Skeletal muscle satellite cell (primary cell): ENCODE measurements around the gene RTBDN.
"Not testable (repeated sequence)": the region's sequence is repeated elsewhere in the genome, so short reads cannot be mapped to it uniquely, and the experiment has no call there.

Experiments used
- H3K27me3 ChIP-seq: 2 replicates; pipeline ENCODE4 v1.7.0; 2013; ENCODE audit warnings: low read length; ENCODE audit not compliant: control insufficient read depth, insufficient read depth
- H3K36me3 ChIP-seq: 2 replicates; pipeline ENCODE4 v1.7.0; 2013; ENCODE audit warnings: mild to moderate bottlenecking, control low read depth, low read length; ENCODE audit not compliant: insufficient read depth
- H3K4me1 ChIP-seq: 2 replicates; pipeline ENCODE4 v1.7.0; 2013; ENCODE audit warnings: low read length; ENCODE audit not compliant: control insufficient read depth, insufficient read depth
- H3K4me2 ChIP-seq: 2 replicates; pipeline ENCODE4 v1.7.0; 2013; ENCODE audit warnings: mild to moderate bottlenecking, low read length
- H3K4me3 ChIP-seq: 2 replicates; pipeline ENCODE4 v1.7.0; 2013; ENCODE audit warnings: low read length
- H3K9ac ChIP-seq: 2 replicates; pipeline ENCODE4 v1.7.0; 2013; ENCODE audit warnings: mild to moderate bottlenecking, low read depth, low read length, moderate library complexity
- H3K9me3 ChIP-seq: replicated peaks from 2 replicates; pipeline ENCODE4 v1.7.0; 2013; ENCODE audit warnings: mild to moderate bottlenecking, control low read depth, low read length

Gene RTBDN

DNA sequence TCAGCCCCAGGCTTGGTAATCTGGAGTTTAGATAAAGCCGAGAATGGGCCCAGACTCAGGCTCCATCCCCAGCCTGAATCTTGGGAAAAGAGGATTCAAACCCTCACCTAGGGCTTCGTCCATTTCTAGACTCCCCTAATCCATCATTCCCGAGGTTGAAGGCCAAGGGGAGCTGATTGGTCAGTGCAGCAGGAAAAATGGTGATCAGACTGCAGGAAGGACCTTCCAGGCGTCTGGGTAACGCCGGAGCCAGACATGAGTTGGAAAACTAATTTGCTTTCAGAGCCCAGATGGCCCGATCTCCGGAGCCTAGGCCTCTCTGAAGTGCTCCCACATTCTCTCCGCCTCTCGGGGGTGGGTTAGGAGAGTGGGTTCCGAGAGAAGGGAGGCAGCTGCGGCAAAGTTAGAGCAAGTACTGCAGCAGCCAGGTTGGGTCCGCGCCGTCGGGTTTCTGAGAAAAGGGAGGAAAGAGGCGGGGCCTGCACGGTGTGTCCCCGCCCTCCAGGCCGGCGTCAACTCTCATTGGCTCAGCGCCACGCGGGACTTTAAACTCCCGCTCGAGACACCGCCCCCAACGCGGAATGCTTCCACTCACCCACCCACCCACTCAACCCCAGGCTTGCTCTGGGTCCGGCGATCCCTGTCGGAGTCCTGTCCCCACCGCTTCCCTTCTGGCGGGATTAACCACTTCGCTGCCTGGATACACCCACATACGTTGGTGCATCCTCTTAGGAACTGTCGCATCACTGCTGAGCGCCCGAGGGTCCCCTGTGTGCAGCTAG lies 788 bp upstream of the RTBDN start:
- Histone ChIP-seq H3K9me3 (no peaks in the 10 kb centered on the region), H3K9ac (no peak overlapping the region), H3K27me3 (peaks cover 85% of the 10 kb centered on the region), H3K36me3 (no peaks in the 10 kb centered on the region), H3K4me3 (no peak overlapping the region), H3K4me2 (no peak overlapping the region), H3K4me1 (no peaks in the 10 kb centered on the region)

GRCh38 chr19:12833738-12834565 lies 427 bp downstream of the RTBDN start:
- Histone ChIP-seq H3K4me3 (peak overlapping the region; percentile 51), H3K9ac (no peak overlapping the region), H3K27me3 (peaks cover 78% of the 10 kb centered on the region)

GRCh38 chr19:12833418-12833737 lies 1.0 kb downstream of the RTBDN start:
- no peak overlapping the region for H3K4me2 ChIP-seq
- peaks cover 77% of the 10 kb centered on the region for H3K27me3 ChIP-seq
- H3K4me1 ChIP-seq: no peaks in the 10 kb centered on the region
- H3K4me3 ChIP-seq: no peak overlapping the region
- H3K36me3 ChIP-seq: no peaks in the 10 kb centered on the region
- no peak overlapping the region for H3K9ac ChIP-seq
- no peaks in the 10 kb centered on the region for H3K9me3 ChIP-seq

More at GRCh38 chr19:12833738-12834565, 427 bp downstream of the RTBDN start:
- peak overlapping the region; percentile 74 for H3K4me2 ChIP-seq
- no peaks in the 10 kb centered on the region for H3K9me3 ChIP-seq
- no peaks in the 10 kb centered on the region for H3K36me3 ChIP-seq
- no peaks in the 10 kb centered on the region for H3K4me1 ChIP-seq

GRCh38 chr19:12828494-12828893 lies 5.9 kb downstream of the RTBDN start:
- Histone ChIP-seq H3K9me3 (no peaks in the 10 kb centered on the region), H3K4me3 (no peak overlapping the region), H3K4me2 (peak overlapping the region; percentile 58), H3K27me3 (peaks cover 36% of the 10 kb centered on the region), H3K36me3 (no peaks in the 10 kb centered on the region), H3K9ac (no peak overlapping the region), H3K4me1 (peaks cover 4% of the 10 kb centered on the region)

GRCh38 chr19:12825254-12826131 lies 8.9 kb downstream of the RTBDN start:
- no peak overlapping the region for H3K9ac ChIP-seq
- H3K27me3 ChIP-seq: peaks cover 11% of the 10 kb centered on the region
- peak overlapping the region; percentile 59 for H3K4me2 ChIP-seq
- H3K4me3 ChIP-seq: peak overlapping the region; percentile 44
- H3K36me3 ChIP-seq: no peaks in the 10 kb centered on the region
- no peaks in the 10 kb centered on the region for H3K9me3 ChIP-seq
- peaks cover 4% of the 10 kb centered on the region for H3K4me1 ChIP-seq

- Histone ChIP-seq H3K36me3 (no peaks in the 10 kb centered on the region), H3K4me1 (peaks cover 4% of the 10 kb centered on the region), H3K27me3 (no peaks in the 10 kb centered on the region), H3K9me3 (no peaks in the 10 kb centered on the region), H3K4me2 (no peak overlapping the region), H3K9ac (no peak overlapping the region), H3K4me3 (no peak overlapping the region)
These were observed 12.6 kb downstream of the RTBDN start for GRCh38 chr19:12821761-12822160.

GRCh38 chr19:12817810-12818209 lies 16.6 kb downstream of the RTBDN start:
- H3K9me3 ChIP-seq, H3K4me2 ChIP-seq, H3K9ac ChIP-seq, H3K4me1 ChIP-seq, H3K4me3 ChIP-seq, H3K36me3 ChIP-seq, H3K27me3 ChIP-seq: not testable (repeated sequence)

DNA sequence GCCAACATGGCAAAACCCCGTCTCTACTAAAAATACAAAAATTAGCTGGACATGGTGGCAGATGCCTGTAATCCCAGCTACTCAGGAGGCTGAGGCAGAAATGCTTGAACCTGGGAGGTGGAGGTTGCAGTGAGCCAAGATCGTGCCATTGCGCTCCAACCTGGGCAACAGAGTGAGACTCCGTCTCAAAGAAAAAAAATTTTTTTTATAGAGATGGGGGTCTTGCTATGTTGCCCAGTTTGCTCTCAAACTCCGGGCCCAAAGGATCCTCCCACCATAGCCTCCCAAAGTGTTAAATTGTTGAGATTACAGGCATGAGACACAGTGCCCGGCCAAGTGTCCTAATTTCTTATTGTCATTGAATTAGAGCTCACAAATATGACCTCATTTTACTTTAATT lies 17.2 kb downstream of the RTBDN start:
- not testable (repeated sequence) for H3K9ac ChIP-seq, H3K4me3 ChIP-seq, H3K4me1 ChIP-seq, H3K27me3 ChIP-seq, H3K36me3 ChIP-seq, H3K9me3 ChIP-seq, H3K4me2 ChIP-seq

GRCh38 chr19:12815088-12815487 lies 19.3 kb downstream of the RTBDN start:
- no peak overlapping the region for H3K4me2 ChIP-seq
- H3K9ac ChIP-seq: no peak overlapping the region
- no peaks in the 10 kb centered on the region for H3K27me3 ChIP-seq
- H3K9me3 ChIP-seq: no peaks in the 10 kb centered on the region
- peaks cover 5% of the 10 kb centered on the region for H3K36me3 ChIP-seq
- H3K4me3 ChIP-seq: no peak overlapping the region
- H3K4me1 ChIP-seq: no peaks in the 10 kb centered on the region

DNA sequence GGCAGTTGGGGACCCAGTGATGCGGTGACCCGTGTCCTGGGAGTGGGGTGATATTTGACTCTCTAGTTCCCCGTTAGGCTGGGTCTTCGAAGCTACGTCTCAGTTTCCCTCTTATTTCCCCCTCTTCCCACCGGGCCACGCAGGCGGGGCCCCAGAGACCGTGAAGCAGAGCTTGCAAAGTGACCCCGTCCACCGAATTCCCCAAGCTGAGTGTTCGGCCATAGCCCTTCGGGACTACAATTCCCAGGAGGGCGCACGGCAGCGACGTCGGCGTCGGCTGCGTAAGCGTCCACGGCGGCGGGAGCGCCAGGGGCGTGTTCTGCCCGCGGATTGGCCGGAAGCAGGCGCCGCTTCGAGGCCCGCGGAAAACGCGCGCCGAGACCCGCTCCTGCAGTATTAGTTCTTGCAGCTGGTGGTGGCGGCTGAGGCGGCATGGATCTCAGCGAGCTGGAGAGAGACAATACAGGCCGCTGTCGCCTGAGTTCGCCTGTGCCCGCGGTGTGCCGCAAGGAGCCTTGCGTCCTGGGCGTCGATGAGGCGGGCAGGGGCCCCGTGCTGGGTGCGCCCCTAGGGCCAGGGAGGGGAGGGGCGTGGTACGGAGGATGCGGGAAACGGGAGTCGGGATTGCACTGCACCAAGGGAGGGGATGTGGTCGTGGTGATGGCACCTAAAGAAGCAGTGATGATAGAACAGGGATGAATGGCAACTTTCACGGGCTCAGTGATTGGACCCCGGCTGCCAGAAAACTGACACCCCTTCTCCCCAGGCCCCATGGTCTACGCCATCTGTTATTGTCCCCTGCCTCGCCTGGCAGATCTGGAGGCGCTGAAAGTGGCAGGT lies 27.9 kb downstream of the RTBDN start, which contains the start of gene RNASEH2A:
Gene RNASEH2A, plus strand, starts transcription at position 343 of the 840 bp plus-strand sequence. Its CDS starts 90 bp downstream, at position 433.
- Histone ChIP-seq H3K4me1 (peaks cover 23% of the 10 kb centered on the region), H3K4me2 (peak within 1 kb of the TSS; percentile 99), H3K9me3 (no peaks in the 10 kb centered on the region), H3K27me3 (no peaks in the 10 kb centered on the region), H3K4me3 (peak within 1 kb of the TSS; percentile 95), H3K36me3 (peaks cover 6% of the 10 kb centered on the region), H3K9ac (peak within 1 kb of the TSS; percentile 86)
